OCI-LY7 (cell line): Measurements from ENCODE around the gene LYZL2. TPM values are rescaled to one million over a fixed set of nuclear protein-coding genes. Genes with fewer than 3 reads are reported as not detected.
"Not testable (repeated sequence)": the region's sequence is repeated elsewhere in the genome, so short reads cannot be mapped to it uniquely, and the experiment has no call there.

Experiments used
- BruUV-seq: library from RNA; stranded (reverse); fragments of 400-500 nt; replicated peaks from 2 replicates; lab custom pipeline; 2021; lab: Mats Ljungman, UMichigan
- CTCF ChIA-PET: fragments of 300-600 bp; sonication (Branson Sonifier 250); formaldehyde crosslinking; loops from one replicate; lab custom pipeline; 2022; ENCODE audit warnings: antibody characterized with exemption; ENCODE audit not compliant: unreplicated experiment; lab: Charles Lee
- POLR2A ChIA-PET: fragments of 300-600 bp; sonication (Branson Sonifier 250); formaldehyde crosslinking; loops from one replicate; lab custom pipeline; 2022; ENCODE audit warnings: antibody characterized with exemption; lab: Charles Lee
- DNase-seq: peaks from one replicate; pipeline ENCODE4 v3.0.0-alpha.2; 2015; ENCODE audit warnings: low spot score
- H2AFZ ChIP-seq: fragments of 200-600 bp; sonication (generic), shearing (Covaris generic); 2 replicates; pipeline ENCODE4 v1.6.1; 2014; ENCODE audit warnings: mild to moderate bottlenecking, antibody characterized with exemption, low read length, moderate library complexity
- H3K27ac ChIP-seq: fragments of 200-600 bp; sonication (generic); 2 replicates; pipeline ENCODE4 v1.5.1; 2014; ENCODE audit warnings: mixed run types, low read depth, mild to moderate bottlenecking, moderate library complexity, low read length, inconsistent platforms; ENCODE audit not compliant: poor library complexity, severe bottlenecking
- H3K36me3 ChIP-seq: fragments of 200-600 bp; sonication (generic); 2 replicates; pipeline ENCODE4 v1.6.1; 2014; ENCODE audit warnings: mild to moderate bottlenecking, antibody characterized with exemption, low read length, moderate library complexity, mixed read lengths; ENCODE audit not compliant: insufficient read depth
- H3K4me1 ChIP-seq: fragments of 200-600 bp; sonication (generic); 2 replicates; pipeline ENCODE4 v1.5.1; 2014; ENCODE audit warnings: mild to moderate bottlenecking, low read length; ENCODE audit not compliant: insufficient read depth, poor library complexity, severe bottlenecking
- H3K4me2 ChIP-seq: fragments of 200-600 bp; sonication (generic); 2 replicates; pipeline ENCODE4 v1.6.1; 2014; ENCODE audit warnings: mild to moderate bottlenecking, low read length
- H3K4me3 ChIP-seq: fragments of 200-600 bp; sonication (generic); 2 replicates; pipeline ENCODE4 v1.5.1; 2014; ENCODE audit warnings: mild to moderate bottlenecking, low read depth, low read length; ENCODE audit not compliant: poor library complexity, severe bottlenecking
- H3K79me2 ChIP-seq: fragments of 200-600 bp; sonication (generic); 2 replicates; pipeline ENCODE4 v1.6.1; 2016; ENCODE audit warnings: low read depth, mild to moderate bottlenecking, low read length, moderate library complexity, mixed read lengths; ENCODE audit not compliant: insufficient read depth
- H3K9me2 ChIP-seq: fragments of 200-600 bp; sonication (generic); 2 replicates; pipeline ENCODE4 v1.6.1; 2016; ENCODE audit warnings: mild to moderate bottlenecking, low read length, mixed read lengths; ENCODE audit not compliant: insufficient read depth
- H3K9me3 ChIP-seq: fragments of 200-600 bp; sonication (generic); 2 replicates; pipeline ENCODE4 v1.6.1; 2014; ENCODE audit warnings: mild to moderate bottlenecking, mixed run types, low read length, mixed read lengths
- H4K20me1 ChIP-seq: fragments of 200-600 bp; sonication (generic); 2 replicates; pipeline ENCODE4 v1.6.1; 2014; ENCODE audit warnings: mild to moderate bottlenecking, antibody characterized with exemption, low read length, moderate library complexity, mixed read lengths; ENCODE audit not compliant: insufficient read depth
- EZH2phosphoT487 ChIP-seq: fragments of 200-600 bp; sonication (generic); IDR thresholded peaks from 2 replicates; pipeline ENCODE4 v1.6.1; 2018; ENCODE audit warnings: low read depth, borderline replicate concordance, mild to moderate bottlenecking, mixed run types, antibody characterized with exemption, low read length, moderate library complexity, mixed read lengths
- intact Hi-C: fragments of 100-400 bp; cut with micrococcal nuclease; formaldehyde crosslinking; loops from one replicate; pipeline ENCODE4 v1.10.0; 2022; ENCODE audit not compliant: unreplicated experiment
- total RNA-seq, 2 experiments: library from RNA; depleted of rRNA in 1 of 2; stranded (reverse); fragments of >200 nt in 1 of 2; shearing (Covaris generic) in 1 of 2; gene quantifications; 2 replicates each; pipeline ENCODE4 v1.2.3, GENCODE V29; 2014 to 2022
- TF ChIP-seq, protein P1 (sequence below): fragments of 200-600 bp; sonication (generic); conservative IDR thresholded peaks from 2 replicates; pipeline ENCODE4 v1.5.1; 2014; ENCODE audit warnings: mild to moderate bottlenecking, antibody characterized with exemption, low read length, moderate library complexity, mixed read lengths

Gene LYZL2
- total RNA-seq, 2 experiments from 2014 or later = not detected

DNA sequence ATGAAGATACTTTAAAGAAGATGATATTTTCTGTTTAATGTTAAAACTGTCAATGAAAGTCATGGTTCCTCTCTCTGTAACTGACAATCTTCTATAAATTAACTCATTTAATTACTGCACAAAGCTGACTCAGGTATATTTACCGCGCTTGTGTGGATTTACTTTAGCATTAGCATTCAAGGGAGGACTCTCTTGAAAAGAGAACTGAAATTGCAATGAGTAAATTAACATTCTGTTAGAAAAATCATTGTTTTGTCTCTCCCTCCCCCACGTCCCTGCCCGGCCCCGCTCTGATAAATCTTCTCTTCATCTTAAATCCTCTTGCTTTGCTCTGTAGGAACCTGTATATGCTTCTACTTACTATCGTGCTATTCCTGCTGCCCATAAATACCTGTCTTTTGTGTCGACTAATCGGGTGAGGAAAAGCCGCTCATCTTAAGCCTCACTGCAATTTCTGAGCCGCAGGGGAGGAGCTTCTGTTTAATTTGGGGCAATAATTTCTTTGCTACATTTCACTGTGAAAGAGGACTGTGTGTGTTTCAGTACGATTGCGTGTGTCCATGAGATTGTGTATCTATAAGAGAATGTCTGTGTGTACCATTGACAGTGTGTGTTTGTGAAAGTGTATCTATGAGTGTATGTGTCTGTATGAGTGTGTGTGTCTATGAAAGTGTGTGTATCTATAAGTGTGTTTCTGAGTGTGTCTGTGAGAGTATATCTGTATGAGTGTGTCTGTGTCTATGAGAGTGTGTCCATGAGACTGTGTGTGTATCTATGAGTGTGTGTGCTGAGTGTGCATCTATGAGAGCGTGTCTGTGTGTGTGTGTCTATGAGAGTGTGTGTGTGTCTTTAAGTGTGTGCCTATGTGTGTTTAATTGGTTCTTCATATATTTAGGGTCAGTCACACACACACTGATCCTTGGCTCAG, 46.5 kb upstream of the LYZL2 start:
- Histone ChIP-seq H2AFZ (no peak overlapping the region), H3K4me2 (no peak overlapping the region), H3K4me3 (no peak overlapping the region), H3K27ac (no peak overlapping the region), H3K9me2 (no peaks in the 10 kb centered on the region), H3K9me3 (no peaks in the 10 kb centered on the region), H3K79me2 (no peaks in the 10 kb centered on the region), H4K20me1 (no peaks in the 10 kb centered on the region), H3K4me1 (no peaks in the 10 kb centered on the region), H3K36me3 (no peaks in the 10 kb centered on the region)
- TF ChIP-seq EZH2phosphoT487 = no peak
- TF ChIP-seq, protein P1, sequence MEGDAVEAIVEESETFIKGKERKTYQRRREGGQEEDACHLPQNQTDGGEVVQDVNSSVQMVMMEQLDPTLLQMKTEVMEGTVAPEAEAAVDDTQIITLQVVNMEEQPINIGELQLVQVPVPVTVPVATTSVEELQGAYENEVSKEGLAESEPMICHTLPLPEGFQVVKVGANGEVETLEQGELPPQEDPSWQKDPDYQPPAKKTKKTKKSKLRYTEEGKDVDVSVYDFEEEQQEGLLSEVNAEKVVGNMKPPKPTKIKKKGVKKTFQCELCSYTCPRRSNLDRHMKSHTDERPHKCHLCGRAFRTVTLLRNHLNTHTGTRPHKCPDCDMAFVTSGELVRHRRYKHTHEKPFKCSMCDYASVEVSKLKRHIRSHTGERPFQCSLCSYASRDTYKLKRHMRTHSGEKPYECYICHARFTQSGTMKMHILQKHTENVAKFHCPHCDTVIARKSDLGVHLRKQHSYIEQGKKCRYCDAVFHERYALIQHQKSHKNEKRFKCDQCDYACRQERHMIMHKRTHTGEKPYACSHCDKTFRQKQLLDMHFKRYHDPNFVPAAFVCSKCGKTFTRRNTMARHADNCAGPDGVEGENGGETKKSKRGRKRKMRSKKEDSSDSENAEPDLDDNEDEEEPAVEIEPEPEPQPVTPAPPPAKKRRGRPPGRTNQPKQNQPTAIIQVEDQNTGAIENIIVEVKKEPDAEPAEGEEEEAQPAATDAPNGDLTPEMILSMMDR = no peak
- intact Hi-C loops = no loop called here
- ChIA-PET CTCF (no interaction called here), POLR2A (no interaction called here)
- no peak for DNase-seq
- BruUV-seq = no TSS peak

DNA sequence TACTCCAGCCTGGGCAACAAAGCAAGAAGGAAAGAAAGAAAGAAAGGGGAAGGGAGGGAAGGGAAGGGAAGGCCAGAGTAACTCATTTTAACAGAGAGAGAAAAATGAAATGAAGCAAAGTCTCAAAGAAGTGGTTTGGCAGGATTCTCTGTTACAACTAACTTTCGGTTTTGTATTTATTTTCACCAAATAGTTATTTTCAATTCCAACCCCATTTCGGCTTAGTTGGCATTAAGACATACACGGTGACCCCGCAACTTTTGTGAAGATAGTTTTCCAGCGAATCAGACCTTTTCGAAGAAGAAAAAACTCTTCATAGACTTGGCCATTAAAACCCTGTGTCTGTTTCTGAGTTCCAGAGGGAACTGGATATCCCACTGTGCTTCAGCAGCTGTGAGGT, 45.2 kb upstream of the LYZL2 start:
- POLR2A ChIA-PET = no interaction called here
- H3K79me2 ChIP-seq = no peaks in the 10 kb centered on the region
- no peaks in the 10 kb centered on the region for H3K9me3 ChIP-seq
- H3K27ac ChIP-seq = no peak overlapping the region
- H3K9me2 ChIP-seq = no peaks in the 10 kb centered on the region
- no peak overlapping the region for H3K4me3 ChIP-seq
- no peaks in the 10 kb centered on the region for H3K36me3 ChIP-seq
- H4K20me1 ChIP-seq = no peaks in the 10 kb centered on the region
- H3K4me2 ChIP-seq = no peak overlapping the region
- DNase-seq = no peak
- H2AFZ ChIP-seq = no peak overlapping the region
- no TSS peak for BruUV-seq
- no peak for TF ChIP-seq EZH2phosphoT487
- TF ChIP-seq, protein P1 = no peak
- CTCF ChIA-PET = no interaction called here
- H3K4me1 ChIP-seq = no peaks in the 10 kb centered on the region
- intact Hi-C loops = loop anchor here (5.0 kb wide), 1 partner anchor 1162 kb away; no protein-coding TSS in a partner anchor

DNA sequence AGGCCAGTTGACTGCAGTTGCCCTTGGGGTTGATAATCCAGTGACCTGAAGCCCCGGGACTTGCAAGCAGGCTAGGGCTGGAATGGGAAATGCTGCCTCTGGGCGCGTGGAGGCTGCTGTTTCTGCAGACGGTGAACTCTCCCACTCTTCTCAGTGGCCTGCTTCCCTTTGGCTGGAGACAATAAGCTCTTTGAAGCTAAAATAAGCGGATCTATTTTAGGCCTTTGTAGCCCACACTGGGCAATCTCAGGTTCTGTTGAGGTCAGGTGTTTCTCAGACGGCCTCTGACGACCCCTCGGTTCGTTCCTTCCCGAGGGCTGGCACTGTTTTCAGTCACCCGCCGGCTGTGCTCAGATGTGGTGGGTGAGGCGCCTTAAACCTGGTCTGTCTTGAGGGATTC, 43.7 kb upstream of the LYZL2 start:
- H3K27ac ChIP-seq, H3K79me2 ChIP-seq, POLR2A ChIA-PET, H3K9me2 ChIP-seq, H2AFZ ChIP-seq, H3K4me3 ChIP-seq, H3K9me3 ChIP-seq, CTCF ChIA-PET, H4K20me1 ChIP-seq, DNase-seq, BruUV-seq, H3K4me2 ChIP-seq, H3K36me3 ChIP-seq, H3K4me1 ChIP-seq: not testable (repeated sequence)
- intact Hi-C loops = loop anchor here (5.0 kb wide), 1 partner anchor 1161 kb away; no protein-coding TSS in a partner anchor

DNA sequence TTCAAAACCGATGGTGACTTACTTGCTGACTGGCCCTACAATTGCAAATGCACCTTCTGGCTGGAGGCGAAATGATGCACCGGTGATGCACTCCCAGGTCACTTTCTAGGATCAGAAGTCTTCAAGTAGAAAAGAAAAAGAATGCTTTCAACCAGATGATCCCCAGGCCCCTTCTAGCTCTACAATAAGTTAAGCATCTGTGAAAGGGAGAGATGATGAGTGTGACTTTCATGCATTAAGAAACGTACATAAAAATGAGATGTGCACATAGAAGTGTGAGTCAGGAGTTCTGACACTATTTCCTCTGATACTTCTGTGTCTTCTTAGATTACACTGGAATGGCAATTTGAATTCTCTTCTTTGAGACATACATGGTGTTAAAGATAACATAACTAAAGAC, 42.8 kb upstream of the LYZL2 start:
- H3K9me2 ChIP-seq, H3K4me1 ChIP-seq, H2AFZ ChIP-seq, POLR2A ChIA-PET, BruUV-seq, H3K79me2 ChIP-seq, H3K4me2 ChIP-seq, H4K20me1 ChIP-seq, H3K27ac ChIP-seq, H3K36me3 ChIP-seq, CTCF ChIA-PET, DNase-seq, H3K4me3 ChIP-seq, H3K9me3 ChIP-seq: not testable (repeated sequence)
- intact Hi-C loops = loop anchor here (5.0 kb wide), 1 partner anchor 1160 kb away; no protein-coding TSS in a partner anchor
